GM19324 (cell line): ENCODE measurements around the gene RNF128.

Experiments
- ATAC-seq: cut with Tn5 transposase; IDR thresholded peaks from one replicate; pipeline ENCODE4 v1.9.1; 2021; ENCODE audit warnings: mild to moderate bottlenecking, moderate library complexity; ENCODE audit not compliant: unreplicated experiment, low FRiP score

The RNF128 gene

GRCh38 chrX:106726485-106727437 is at the start of gene RNF128:
RNF128 (plus strand) TSS chrX:106726701; CDS start chrX:106726914, 213 bp downstream.
- no peak for ATAC-seq

GRCh38 chrX:106680716-106681115 is 45.8 kb upstream of the RNF128 start:
- no peak for ATAC-seq

- no peak for ATAC-seq
Measured at GRCh38 chrX:106684207-106684606, 42.3 kb upstream of the RNF128 start.

GRCh38 chrX:106692425-106693065 is 34.0 kb upstream of the RNF128 start:
- no peak for ATAC-seq

GRCh38 chrX:106696502-106696901 is 30.0 kb upstream of the RNF128 start:
- no peak for ATAC-seq

GRCh38 chrX:106698693-106699092 is 27.8 kb upstream of the RNF128 start:
- no peak for ATAC-seq

- ATAC-seq: no peak
Measured at GRCh38 chrX:106702636-106703035, 23.9 kb upstream of the RNF128 start.

- no peak for ATAC-seq
Measured at GRCh38 chrX:106706466-106706865, 20.0 kb upstream of the RNF128 start.

- no peak for ATAC-seq
Measured at GRCh38 chrX:106707771-106708454, 18.6 kb upstream of the RNF128 start.

GRCh38 chrX:106710771-106711170 is 15.7 kb upstream of the RNF128 start:
- no peak for ATAC-seq

GRCh38 chrX:106711375-106711774 is 15.1 kb upstream of the RNF128 start:
- ATAC-seq: no peak

- no peak for ATAC-seq
Measured at GRCh38 chrX:106716004-106716403, 10.5 kb upstream of the RNF128 start.

- ATAC-seq: no peak
Measured at GRCh38 chrX:106716463-106716862, 10.0 kb upstream of the RNF128 start.

- ATAC-seq: no peak
Measured at GRCh38 chrX:106718709-106719108, 7.8 kb upstream of the RNF128 start.

- ATAC-seq: no peak
Measured at GRCh38 chrX:106725931-106726330, 570 bp upstream of the RNF128 start.

- no peak for ATAC-seq
Measured at GRCh38 chrX:106728337-106728736, 1.8 kb downstream of the RNF128 start.

- ATAC-seq: no peak
Measured at GRCh38 chrX:106730401-106730800, 3.9 kb downstream of the RNF128 start.

- ATAC-seq: no peak
Measured at GRCh38 chrX:106731590-106731989, 5.1 kb downstream of the RNF128 start.

GRCh38 chrX:106734827-106735226 is 8.3 kb downstream of the RNF128 start:
- ATAC-seq: no peak

- ATAC-seq: no peak
Measured at GRCh38 chrX:106740193-106740780, 13.8 kb downstream of the RNF128 start.

GRCh38 chrX:106742193-106742592 is 15.7 kb downstream of the RNF128 start:
- ATAC-seq: no peak
